CD4-positive, alpha-beta T cell treated with Interleukin-1 beta for 1 hour (primary cell): ENCODE data around the gene TAF6.

Experiments used
- DNase-seq, 2 donors: peaks; one replicate each; pipeline ENCODE4 v3.0.0-alpha.2; 2020 to 2022

The TAF6 gene

DNA sequence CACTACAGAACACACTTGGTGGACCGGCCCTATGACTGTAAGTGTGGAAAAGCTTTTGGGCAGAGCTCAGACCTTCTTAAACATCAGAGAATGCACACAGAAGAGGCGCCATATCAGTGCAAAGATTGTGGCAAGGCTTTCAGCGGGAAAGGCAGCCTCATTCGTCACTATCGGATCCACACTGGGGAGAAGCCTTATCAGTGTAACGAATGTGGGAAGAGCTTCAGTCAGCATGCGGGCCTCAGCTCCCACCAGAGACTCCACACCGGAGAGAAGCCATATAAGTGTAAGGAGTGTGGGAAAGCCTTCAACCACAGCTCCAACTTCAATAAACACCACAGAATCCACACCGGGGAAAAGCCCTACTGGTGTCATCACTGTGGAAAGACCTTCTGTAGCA lies 55.0 kb downstream of the TAF6 start:
- DNase-seq, result no peak

DNA sequence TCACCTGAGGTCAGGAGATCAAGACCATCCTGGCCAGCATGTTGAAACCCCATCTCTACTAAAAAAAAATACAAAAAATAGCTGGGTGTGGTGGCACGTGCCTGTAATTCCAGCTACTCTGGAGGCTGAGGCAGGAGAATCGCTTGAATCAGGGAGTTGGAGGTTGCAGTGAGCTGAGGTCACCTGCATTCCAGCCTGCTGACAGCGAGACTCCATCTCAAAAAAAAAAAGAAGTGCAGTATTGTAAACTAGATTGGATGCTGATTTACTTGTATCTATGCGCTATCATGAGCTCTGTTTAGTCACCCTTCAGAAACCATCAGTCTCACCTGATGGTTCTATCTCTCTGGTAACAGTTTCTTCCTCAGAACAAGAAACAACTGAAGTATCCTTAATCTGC lies 55.8 kb downstream of the TAF6 start:
- no peak for DNase-seq

DNA sequence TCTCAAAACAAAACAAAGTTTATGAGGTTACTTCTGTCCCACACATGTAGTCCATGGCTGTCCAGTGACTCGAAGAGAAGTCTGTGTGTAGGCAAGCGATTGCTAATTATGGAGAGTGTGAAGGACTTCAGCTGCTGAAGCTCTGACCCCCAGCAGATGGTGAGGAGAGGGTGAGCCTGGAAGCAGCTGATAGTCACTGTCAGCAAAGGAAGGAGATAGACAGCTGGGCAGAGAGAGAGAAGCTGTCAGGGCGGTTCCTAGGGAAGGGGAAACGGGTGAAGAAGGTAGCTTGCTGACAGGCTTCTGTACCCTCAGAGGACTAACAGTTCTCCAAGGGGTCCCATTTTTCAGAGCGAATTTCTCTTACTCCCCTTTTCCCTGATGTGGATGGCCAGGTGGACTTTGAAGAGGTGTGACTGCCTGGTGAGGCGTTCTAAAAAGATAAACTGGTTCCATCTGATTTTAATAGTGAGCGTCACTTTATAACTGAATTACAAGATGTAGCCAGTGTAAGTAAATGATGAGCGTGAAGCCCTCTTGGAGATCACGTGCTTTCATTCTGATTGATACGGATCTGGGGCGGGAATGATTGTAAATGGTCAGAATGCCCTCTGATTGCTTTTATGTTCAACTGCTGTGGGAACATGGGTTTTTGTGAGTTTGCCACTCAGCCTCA lies 57.5 kb downstream of the TAF6 start:
- no peak for DNase-seq

DNA sequence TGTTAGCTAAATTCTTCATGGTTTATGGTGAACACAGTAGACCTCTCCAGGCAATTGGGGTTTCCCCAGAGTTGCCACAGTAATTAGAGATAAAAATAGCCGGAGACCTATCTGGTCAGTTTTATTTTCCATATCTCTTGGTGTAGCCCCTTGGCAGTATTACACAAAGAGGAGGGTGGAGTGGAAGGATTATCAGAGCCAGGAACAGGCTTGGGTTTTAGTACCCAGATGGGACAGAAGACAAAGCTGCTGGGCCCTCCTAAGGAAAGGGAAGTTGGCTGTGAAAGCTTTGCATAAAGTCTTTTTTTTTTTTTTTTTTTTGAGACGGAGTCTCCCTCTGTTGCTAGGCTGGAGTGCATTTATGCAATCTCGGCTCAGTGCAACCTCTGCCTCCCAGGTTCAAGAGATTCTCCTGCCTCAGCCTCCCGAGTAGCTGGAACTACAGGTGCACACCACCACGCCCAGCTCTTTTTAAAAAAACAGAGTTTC lies 59.9 kb downstream of the TAF6 start:
- DNase-seq, result no peak
